ENCODE results near the gene ADCY5. TPM values are rescaled to one million over a fixed set of nuclear protein-coding genes. Genes with fewer than 3 reads are reported as not detected.
A peak's percentile ranks its signal among the peaks of the same experiment; 100 is the strongest.
"Not testable (repeated sequence)": the region's sequence is repeated elsewhere in the genome, so short reads cannot be mapped to it uniquely, and the experiment has no call there.

The ADCY5 gene
- under 0.01 TPM for total RNA-seq

- DNase-seq (ENCODE audit: low read depth in 2 of 3, low spot score in 2 of 3): no peak
Measured at GRCh38 chr3:123448536-123449101, at the start of gene ADCY5. TSS of gene ADCY5 (minus strand) at chr3:123449090. CDS start at chr3:123448545, 545 bp downstream.

DNA sequence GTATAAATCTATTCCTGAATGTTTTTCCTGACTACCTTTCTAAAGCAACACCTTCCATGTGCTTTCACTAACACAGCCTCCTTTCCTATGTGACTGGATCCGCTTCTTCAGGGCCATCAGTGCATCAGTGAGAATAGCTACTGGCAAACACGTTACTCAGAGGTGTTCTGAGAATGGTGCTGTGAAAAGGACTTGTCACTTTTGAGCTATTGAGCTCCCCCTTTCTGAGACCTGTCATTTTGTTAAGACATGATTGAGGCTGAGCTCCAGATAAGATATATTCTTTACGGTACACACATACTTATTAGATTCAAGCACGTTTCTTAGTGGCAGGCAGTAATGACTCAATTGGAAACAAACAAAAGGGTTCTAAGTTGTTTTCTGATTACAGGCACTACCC is 45.0 kb upstream of the ADCY5 start:
- DNase-seq (ENCODE audit: low read depth in 2 of 3, low spot score in 2 of 3): no peak

- DNase-seq (ENCODE audit: low read depth in 2 of 3, low spot score in 2 of 3): no peak
Measured at GRCh38 chr3:123491966-123492587, 43.2 kb upstream of the ADCY5 start.

- DNase-seq (ENCODE audit: low read depth in 2 of 3, low spot score in 2 of 3): peak in 2 of 3 donors; percentile 39 to 64
Measured at GRCh38 chr3:123489400-123490004, 40.6 kb upstream of the ADCY5 start.

DNA sequence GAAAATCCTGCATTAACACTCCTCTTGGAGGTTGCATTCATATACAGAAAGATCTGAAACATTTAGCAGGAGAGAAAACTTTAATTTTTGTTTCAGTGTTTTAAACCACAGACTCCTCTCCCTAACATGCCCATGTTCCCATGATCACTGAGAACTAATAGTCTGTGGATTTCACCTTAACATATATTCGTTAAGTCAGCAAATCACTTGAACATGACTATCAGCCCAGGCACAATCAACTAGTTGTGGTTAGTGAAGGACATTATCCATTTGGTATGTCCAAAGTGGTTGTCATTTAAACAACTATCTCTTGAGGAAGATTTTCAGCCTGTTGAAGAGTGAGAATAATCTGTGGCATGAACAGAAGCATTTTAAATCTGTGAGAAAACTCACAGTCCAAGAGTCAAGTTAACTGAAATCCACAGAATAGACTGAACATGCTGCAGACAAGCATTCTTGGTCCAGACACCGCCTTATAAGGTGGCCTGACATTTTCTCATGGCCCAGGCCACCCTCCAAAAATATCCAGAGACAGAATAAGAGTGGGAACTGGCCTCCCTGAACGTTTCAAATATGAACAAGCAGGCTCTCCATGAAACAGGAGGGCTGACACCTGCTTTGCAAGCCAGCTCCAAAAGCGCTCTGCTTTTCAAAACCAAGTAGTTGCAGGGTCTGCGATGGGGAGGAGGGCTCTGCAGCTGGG is 39.9 kb upstream of the ADCY5 start:
- DNase-seq (ENCODE audit: low read depth in 2 of 3, low spot score in 2 of 3): no peak

- not testable (repeated sequence) for DNase-seq (ENCODE audit: low read depth in 2 of 3, low spot score in 2 of 3)
Measured at GRCh38 chr3:123487063-123487462, 38.2 kb upstream of the ADCY5 start.

- DNase-seq (ENCODE audit: low read depth in 2 of 3, low spot score in 2 of 3): no peak
Measured at GRCh38 chr3:123486460-123486859, 37.6 kb upstream of the ADCY5 start.

DNA sequence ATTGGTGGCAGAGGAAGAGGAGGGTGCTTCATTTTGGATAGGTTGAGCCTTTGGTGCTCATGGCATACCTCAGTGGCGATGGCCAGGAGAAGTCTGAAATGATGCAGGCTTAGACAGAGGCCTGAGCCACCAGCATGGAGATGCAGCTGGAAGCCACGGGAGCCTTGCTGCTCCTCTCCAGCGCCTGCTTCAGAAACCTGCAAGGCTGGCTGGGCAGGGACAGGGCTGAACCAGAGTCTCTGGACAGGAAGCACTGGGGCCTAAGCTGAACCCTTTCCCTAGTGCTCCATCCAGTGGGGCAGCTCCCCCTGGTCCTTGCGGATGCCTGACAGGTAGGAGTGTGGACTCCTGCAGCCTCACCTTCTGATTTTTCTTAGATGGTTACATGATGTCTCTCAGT is 36.7 kb upstream of the ADCY5 start:
- DNase-seq (ENCODE audit: low read depth in 2 of 3, low spot score in 2 of 3): no peak

DNA sequence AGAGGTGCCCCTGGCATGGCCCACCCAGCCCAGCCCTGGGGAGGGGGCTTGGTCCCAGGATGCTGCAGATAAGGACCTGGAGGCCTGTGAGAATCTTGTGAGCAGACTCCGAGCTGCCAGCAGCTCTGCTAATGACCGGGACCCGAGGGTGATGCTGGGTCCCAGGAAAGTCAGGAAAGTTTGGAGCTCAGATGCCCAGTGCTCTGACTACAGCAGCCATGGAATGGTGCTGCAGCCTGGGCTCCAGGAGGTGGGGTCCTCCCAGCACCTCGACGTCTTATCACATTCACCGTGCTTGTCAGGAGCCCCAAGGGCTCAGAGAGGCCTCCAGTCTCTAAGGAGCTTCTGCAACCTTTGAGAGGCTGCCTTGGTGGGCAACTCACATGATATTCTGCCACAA is 34.3 kb upstream of the ADCY5 start:
- no peak for DNase-seq (ENCODE audit: low read depth in 2 of 3, low spot score in 2 of 3)

DNA sequence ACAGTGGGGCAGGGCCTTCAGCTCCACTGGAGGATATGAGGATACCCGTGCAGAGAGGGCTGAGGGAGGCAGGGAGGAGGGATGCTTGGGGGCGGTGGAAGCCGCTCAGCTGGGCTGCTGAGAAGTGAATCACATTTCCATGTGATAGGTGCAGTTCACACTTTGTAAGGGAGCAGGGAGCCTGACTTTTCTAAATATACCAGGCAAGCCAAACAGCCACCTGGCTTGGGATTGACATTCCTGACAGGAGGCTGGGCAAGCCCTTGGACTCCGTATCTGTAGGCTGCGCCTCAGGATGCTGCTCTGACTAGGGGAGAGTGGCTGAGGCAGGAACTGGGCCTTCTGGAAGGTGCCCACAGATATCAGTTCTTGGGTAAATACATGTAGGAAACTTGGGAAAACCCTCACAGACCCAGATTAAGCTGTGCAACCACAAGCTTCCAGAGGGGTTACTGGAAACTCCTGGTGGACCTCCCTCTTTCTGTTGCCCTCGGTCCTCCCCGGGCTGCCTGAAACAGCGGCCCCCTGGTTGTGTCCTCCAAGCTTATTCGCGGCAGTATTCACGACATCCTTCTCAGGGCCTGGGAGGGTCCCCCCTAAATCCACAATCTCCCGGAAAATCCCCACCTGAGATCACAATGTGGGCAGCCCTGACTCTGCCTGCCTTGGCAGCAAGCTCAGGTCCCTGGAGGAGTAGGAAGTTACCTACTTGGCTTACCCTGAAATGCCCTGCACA is 33.0 kb upstream of the ADCY5 start:
- DNase-seq (ENCODE audit: low read depth in 2 of 3, low spot score in 2 of 3): no peak

- no peak for DNase-seq (ENCODE audit: low read depth in 2 of 3, low spot score in 2 of 3)
Measured at GRCh38 chr3:123481071-123481470, 32.2 kb upstream of the ADCY5 start.

DNA sequence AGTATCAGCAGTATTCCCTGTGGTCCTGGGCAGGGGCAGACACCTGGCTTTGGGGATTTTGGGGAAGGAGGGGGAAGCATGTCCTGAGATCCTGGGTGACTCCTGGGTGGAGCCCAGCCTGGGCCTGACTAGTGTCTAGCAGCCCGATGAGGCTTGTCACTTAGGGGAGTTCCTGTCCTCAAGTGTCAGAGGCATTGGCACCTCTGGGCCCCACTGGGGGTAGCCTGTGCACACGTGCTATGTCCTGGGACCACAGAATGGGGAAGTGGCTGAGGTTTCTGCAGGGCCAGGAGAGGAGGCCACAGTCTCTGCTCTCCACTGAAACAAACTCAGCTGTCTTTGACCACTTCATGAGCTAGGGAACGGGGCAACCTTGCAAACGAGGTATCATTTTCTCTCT is 31.5 kb upstream of the ADCY5 start:
- peak in 2 of 3 donors; percentile 1 to 27 for DNase-seq (ENCODE audit: low read depth in 2 of 3, low spot score in 2 of 3)

DNA sequence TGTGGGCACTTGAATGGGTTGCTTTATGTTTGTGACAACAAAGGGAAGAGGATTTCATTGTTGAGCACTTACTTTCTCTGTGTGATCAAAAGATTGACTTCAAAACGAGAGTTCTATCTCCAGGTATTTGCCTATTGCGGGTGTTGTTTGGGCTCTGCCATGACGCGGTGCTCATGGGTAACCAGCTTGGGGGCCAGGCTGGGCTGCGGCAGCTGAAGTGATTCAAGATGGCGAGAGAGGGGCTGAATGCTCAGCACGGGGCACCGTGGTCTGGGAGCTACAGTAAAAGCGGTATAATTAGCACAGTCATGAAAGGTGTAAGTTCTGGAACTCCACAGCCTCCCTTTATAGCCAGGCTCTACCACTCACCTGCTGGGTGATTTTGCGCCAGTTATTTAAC is 31.0 kb upstream of the ADCY5 start:
- DNase-seq (ENCODE audit: low read depth in 2 of 3, low spot score in 2 of 3): no peak

- DNase-seq (ENCODE audit: low read depth in 2 of 3, low spot score in 2 of 3): no peak
Measured at GRCh38 chr3:123478314-123478713, 29.4 kb upstream of the ADCY5 start.

DNA sequence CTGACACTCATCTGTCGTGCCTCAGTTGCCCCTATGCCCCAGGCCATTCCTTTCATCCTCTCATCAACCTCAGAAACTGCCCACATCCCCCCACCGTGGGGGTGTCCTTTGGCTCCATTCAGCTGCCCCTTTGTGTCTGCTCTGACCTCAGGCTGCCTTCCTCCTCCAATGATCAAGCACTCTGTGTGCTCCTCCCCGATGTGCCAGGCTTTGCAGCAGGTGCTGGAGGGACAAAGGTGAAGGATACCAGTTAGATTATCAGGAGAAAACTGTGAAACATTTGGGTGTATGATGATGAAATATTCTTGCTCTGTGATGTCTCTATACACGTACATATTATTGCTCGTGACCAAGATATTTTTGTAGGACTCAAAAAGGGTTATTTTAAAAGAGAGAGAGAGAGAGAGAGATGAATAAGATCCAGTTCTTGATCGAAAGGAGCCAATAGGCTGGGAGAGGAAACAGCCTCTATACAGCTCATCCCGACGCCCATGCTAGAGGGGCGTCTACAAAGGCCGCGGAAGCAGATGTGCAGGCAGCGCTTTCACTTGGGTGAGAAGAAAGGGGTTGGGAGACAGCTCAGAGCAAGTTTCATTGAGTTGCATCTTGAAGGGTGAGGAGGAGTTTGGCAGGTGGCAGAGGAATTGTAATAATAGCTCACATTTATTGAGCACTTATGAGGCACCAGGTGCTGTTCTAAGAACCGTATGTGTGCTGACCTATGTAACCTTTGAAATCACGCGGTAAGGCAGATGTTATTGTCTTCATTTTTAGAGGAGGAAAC is 28.3 kb upstream of the ADCY5 start:
- no peak for DNase-seq (ENCODE audit: low read depth in 2 of 3, low spot score in 2 of 3)

GRCh38 chr3:123475786-123476185 is 26.9 kb upstream of the ADCY5 start:
- DNase-seq (ENCODE audit: low read depth in 2 of 3, low spot score in 2 of 3): no peak

GRCh38 chr3:123471106-123471505 is 22.2 kb upstream of the ADCY5 start:
- DNase-seq (ENCODE audit: low read depth in 2 of 3, low spot score in 2 of 3): no peak

DNA sequence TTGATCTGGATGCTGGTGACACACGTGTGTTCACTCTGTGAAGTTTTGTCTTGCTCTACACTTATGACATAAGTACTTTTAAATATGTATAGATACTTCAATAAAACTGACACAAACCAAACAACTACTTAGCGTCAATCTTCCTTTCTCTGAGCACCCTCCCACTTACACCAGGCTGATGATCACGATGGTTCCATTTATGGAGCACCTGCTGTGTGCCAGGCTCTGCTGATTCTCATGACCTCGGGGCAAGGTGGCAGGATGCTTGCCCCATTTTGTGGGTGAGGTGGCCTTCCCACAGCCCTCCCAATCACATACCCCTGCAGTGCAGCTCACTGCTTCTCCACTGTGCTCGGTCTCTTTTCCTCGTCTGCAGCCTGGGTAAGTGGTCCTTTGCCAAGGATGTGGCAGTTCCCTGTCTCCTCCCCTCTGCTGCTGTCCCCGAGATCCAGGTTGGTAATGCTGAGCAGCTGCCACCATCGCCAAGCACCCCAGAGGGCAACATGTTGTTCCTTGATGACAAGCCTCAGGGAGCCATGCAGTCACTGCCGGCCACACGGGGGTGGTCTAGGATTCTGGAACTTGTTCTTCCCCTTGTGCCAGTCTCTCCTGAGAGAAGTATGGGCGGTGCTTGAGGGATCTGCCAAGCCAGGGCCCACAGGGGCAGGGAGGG is 20.6 kb upstream of the ADCY5 start:
- DNase-seq (ENCODE audit: low read depth in 2 of 3, low spot score in 2 of 3): no peak

GRCh38 chr3:123467046-123467445 is 18.2 kb upstream of the ADCY5 start:
- no peak for DNase-seq (ENCODE audit: low read depth in 2 of 3, low spot score in 2 of 3)

DNA sequence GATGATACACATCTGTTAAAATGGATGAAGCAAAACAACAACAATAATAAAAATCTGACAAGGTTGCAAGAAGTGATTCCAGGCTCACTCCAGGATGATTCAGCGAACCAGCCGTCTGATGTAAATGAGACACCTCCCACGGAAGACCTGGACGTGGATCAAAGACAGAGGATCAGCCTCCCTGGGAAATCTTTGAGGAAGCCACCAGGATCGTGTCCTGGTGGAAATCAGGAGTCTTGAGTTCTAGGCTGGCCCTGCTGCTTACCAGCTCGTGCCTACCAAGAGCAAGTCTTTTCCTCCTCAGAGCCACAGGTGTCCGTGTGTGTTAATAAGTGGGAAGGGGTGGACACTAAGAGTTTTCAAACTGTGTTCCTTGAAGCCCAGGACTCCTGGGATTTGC is 15.3 kb upstream of the ADCY5 start:
- no peak for DNase-seq (ENCODE audit: low read depth in 2 of 3, low spot score in 2 of 3)
